ENCODE results near the gene MSX1. TPM values are rescaled to one million over a fixed set of nuclear protein-coding genes. Genes with fewer than 3 reads are reported as not detected.
"Not testable (repeated sequence)": the region's sequence is repeated elsewhere in the genome, so short reads cannot be mapped to it uniquely, and the experiment has no call there.

The MSX1 gene
- total RNA-seq, 1 donor from 2014 or later = 0.26 TPM

DNA sequence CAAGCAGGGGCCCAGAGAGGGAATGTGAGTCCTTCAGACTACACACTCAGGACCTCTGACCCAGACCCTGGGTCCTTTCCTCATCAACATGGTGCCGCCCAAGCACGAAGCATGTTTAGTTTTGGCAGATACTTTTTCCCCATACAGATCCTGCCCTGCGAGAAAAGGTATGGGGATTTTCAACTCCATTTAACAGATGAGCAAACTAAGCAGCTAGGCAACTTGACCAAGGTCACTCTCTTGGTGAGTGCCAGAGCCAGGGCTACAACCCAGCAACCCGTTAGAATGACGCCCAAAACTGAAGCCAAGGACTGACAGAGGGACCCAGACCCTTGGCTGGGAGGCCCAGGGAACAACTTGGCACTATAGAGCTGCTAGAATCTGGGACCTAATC is 40.3 kb upstream of the MSX1 start:
- TF ChIP-seq, protein P1, sequence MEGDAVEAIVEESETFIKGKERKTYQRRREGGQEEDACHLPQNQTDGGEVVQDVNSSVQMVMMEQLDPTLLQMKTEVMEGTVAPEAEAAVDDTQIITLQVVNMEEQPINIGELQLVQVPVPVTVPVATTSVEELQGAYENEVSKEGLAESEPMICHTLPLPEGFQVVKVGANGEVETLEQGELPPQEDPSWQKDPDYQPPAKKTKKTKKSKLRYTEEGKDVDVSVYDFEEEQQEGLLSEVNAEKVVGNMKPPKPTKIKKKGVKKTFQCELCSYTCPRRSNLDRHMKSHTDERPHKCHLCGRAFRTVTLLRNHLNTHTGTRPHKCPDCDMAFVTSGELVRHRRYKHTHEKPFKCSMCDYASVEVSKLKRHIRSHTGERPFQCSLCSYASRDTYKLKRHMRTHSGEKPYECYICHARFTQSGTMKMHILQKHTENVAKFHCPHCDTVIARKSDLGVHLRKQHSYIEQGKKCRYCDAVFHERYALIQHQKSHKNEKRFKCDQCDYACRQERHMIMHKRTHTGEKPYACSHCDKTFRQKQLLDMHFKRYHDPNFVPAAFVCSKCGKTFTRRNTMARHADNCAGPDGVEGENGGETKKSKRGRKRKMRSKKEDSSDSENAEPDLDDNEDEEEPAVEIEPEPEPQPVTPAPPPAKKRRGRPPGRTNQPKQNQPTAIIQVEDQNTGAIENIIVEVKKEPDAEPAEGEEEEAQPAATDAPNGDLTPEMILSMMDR (IDR thresholded peaks at IDR 0.05; ENCODE audit: insufficient read depth, low read length, severe bottlenecking) = no peak
- Histone ChIP-seq H3K36me3 (ENCODE audit: control insufficient read depth, insufficient read depth, low read length) (no peaks in the 10 kb centered on the region), H3K27me3 (ENCODE audit: control insufficient read depth, insufficient read depth, low read length) (no peaks in the 10 kb centered on the region), H3K4me3 (ENCODE audit: low read depth, low read length) (no peak overlapping the region)
- DNase-seq (ENCODE audit: low read depth) (no peak), FAIRE-seq (no peak)

DNA sequence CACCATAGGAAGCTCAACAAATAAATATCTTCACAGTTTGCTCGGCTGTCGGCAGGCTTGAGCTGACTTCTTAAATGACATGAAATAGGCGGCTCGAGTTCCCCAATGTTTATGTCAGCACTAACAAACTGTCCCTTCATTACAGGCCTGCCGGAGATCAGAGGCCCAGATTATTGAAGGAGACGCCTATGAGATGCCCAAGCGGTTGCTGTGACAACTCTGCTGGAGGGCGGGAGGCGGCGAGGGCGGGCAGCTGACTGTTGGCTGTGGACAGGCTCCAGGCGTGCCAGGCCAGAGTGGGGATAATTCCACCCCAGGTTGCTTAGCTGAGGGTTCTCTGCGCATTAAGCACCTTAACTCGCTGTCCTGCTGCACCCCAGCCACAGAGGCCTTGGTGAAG is 39.2 kb upstream of the MSX1 start:
- no peak overlapping the region for H3K4me3 ChIP-seq (ENCODE audit: low read depth, low read length)
- no peaks in the 10 kb centered on the region for H3K27me3 ChIP-seq (ENCODE audit: control insufficient read depth, insufficient read depth, low read length)
- TF ChIP-seq, protein P1 (IDR thresholded peaks at IDR 0.05; ENCODE audit: insufficient read depth, low read length, severe bottlenecking) = no peak
- no peaks in the 10 kb centered on the region for H3K36me3 ChIP-seq (ENCODE audit: control insufficient read depth, insufficient read depth, low read length)
- FAIRE-seq (no peak), DNase-seq (ENCODE audit: low read depth) (no peak)

DNA sequence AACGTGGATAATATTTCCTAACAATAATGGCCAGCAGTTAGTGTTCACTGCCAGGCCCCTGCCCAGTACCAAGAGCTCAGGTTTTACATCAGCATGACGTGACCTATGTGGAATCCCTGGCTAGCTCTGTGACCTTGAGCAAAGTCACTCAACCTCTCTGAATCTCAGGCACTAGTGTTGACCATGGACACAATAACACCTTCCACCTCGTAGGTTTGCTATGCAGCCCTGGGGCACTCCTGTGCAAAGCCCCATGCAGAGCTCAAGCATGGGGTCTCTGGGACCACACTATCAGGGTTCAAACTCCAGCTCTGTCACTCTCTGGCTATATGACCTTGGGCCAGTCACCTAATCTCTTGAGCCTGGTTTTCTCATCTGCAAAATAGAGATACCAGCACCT is 38.7 kb upstream of the MSX1 start:
- Histone ChIP-seq H3K36me3 (ENCODE audit: control insufficient read depth, insufficient read depth, low read length) (no peaks in the 10 kb centered on the region), H3K4me3 (ENCODE audit: low read depth, low read length) (no peak overlapping the region), H3K27me3 (ENCODE audit: control insufficient read depth, insufficient read depth, low read length) (no peaks in the 10 kb centered on the region)
- DNase-seq (ENCODE audit: low read depth) (no peak), FAIRE-seq (peak; percentile 32)
- TF ChIP-seq, protein P1 (IDR thresholded peaks at IDR 0.05; ENCODE audit: insufficient read depth, low read length, severe bottlenecking) = no peak

DNA sequence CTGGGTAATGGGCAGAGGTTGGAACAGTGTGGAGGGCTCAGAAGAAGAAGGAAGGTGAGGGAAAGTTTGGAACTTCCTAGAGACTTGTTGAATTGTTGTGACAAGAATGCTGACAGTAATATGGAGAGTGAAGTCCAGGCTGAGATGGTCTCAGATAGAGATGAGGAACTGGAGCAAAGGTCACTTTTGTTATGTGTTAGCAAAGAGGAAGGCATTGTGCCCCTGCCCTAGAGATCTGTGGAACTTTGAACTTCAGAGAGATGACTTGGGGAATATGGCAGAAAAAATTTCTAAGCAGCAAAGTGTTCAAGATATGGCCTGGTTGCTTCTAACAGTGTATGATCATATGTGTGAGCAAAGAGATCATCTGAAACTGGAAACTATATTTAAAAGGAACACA is 37.9 kb upstream of the MSX1 start:
- no peak for FAIRE-seq

DNA sequence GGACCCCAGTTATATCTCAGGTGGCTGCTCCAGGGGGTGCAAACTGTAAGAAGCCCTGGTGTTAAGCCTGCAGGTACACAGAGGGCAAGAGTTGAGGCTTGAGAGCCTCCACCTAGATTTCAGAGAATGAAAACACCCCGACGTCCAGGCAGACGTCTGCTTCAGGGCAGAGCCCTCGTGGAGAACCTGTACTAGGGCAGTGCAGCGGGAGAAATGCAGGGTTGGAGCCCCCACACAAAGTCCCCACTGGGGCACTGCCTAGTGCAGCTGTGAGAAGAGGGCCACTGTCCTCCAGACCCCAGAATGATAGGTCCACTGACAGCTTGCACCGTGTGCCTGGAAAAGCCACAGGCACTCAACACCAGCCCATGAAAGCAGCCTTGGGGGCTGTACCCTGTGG is 37.2 kb upstream of the MSX1 start:
- H3K36me3 ChIP-seq (ENCODE audit: control insufficient read depth, insufficient read depth, low read length); H3K4me3 ChIP-seq (ENCODE audit: low read depth, low read length); FAIRE-seq; H3K27me3 ChIP-seq (ENCODE audit: control insufficient read depth, insufficient read depth, low read length); DNase-seq (ENCODE audit: low read depth): not testable (repeated sequence)

More for the DNA sequence above, 37.9 kb upstream of the MSX1 start:
- no peaks in the 10 kb centered on the region for H3K36me3 ChIP-seq (ENCODE audit: control insufficient read depth, insufficient read depth, low read length)
- no peak overlapping the region for H3K4me3 ChIP-seq (ENCODE audit: low read depth, low read length)
- no peaks in the 10 kb centered on the region for H3K27me3 ChIP-seq (ENCODE audit: control insufficient read depth, insufficient read depth, low read length)
- TF ChIP-seq, protein P1 (IDR thresholded peaks at IDR 0.05; ENCODE audit: insufficient read depth, low read length, severe bottlenecking) = no peak
- no peak for DNase-seq (ENCODE audit: low read depth)

DNA sequence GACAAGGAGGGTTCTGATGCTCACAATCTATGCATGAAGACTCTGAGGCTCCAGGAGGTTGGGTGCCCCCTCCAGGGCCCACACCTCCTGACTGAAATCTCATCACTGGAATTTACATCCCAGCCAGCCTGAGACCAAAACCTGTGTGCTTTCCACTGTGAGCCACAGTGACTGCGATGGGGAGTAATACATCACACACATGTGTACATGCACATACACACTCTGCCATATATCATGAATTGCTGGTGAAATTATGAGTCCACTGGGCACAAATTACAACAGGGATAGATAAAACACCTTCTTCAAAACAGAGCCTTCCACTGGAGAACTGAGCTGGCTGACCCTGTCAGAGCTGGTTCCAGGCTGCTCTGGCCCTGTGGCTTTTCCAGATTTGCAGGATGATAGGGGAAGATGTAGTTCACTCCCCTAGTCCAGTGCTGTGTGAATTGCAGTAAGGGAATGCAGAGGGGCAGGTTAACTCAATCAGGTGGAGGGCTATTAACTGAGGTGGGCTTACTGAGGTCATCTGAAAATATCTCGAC is 35.8 kb upstream of the MSX1 start:
- no peak for FAIRE-seq

More for the DNA sequence above, 35.8 kb upstream of the MSX1 start:
- Histone ChIP-seq H3K4me3 (ENCODE audit: low read depth, low read length) (no peak overlapping the region), H3K27me3 (ENCODE audit: control insufficient read depth, insufficient read depth, low read length) (no peaks in the 10 kb centered on the region), H3K36me3 (ENCODE audit: control insufficient read depth, insufficient read depth, low read length) (no peaks in the 10 kb centered on the region)
- TF ChIP-seq, protein P1 (IDR thresholded peaks at IDR 0.05; ENCODE audit: insufficient read depth, low read length, severe bottlenecking) = no peak
- no peak for DNase-seq (ENCODE audit: low read depth)
